HepG2 (cell line): ENCODE measurements around the gene AP1M1. TPM values are rescaled to one million over a fixed set of nuclear protein-coding genes. Genes with fewer than 3 reads are reported as not detected.

ENCODE experiments used
- ATAC-seq: fragments of 200-7000 bp; cut with Tn5 transposase; 3 replicates; pipeline ENCODE4 v1.9.1; 2020; ENCODE audit warnings: mild to moderate bottlenecking, moderate library complexity
- BruUV-seq: library from RNA; stranded (reverse); fragments of 400-500 nt; replicated peaks from 2 replicates; lab custom pipeline; 2021; lab: Mats Ljungman, UMichigan
- CTCF ChIA-PET: fragments of 300-600 bp; formaldehyde crosslinking; extraction: SDS; loops from one replicate; lab custom pipeline; 2021; ENCODE audit warnings: low total read pairs, inconsistent platforms, low intra/inter-chr PET ratio; lab: Yijun Ruan, JAX
- POLR2A ChIA-PET: fragments of 350-600 bp; sonication (Branson Sonifier 250); formaldehyde crosslinking; loops from one replicate; lab custom pipeline; 2020; ENCODE audit warnings: antibody characterized with exemption, inconsistent platforms; lab: Yijun Ruan, JAX
- DNase-seq: peaks from one replicate; pipeline ENCODE4 v3.0.0-alpha.2; 2015; ENCODE audit warnings: low spot score
- FAIRE-seq: peaks from 3 replicates; lab custom pipeline; 2011; peaks lifted over from hg19 to GRCh38; lab: Jason Lieb, UNC
- H2AFZ ChIP-seq: one replicate; pipeline ENCODE4 v1.6.1; 2011; ENCODE audit warnings: low read length, inconsistent platforms
- H3K27ac ChIP-seq: fragments of 300-600 bp; 3 replicates; pipeline ENCODE4 v1.8.0; 2011; ENCODE audit warnings: mixed run types, mild to moderate bottlenecking, mixed read lengths, low read length, inconsistent platforms; ENCODE audit not compliant: insufficient read depth; ENCODE audit errors: extremely low read length
- H3K27me3 ChIP-seq, 2 experiments: fragments of 200-600 bp in 1 of 2; 2 replicates in 1 of 2; 3 replicates in 1 of 2; pipeline versions ENCODE4 v1.6.0 to v1.8.0; 2011; ENCODE audit warnings: low read length in 2 of 2, mild to moderate bottlenecking in 2 of 2, moderate library complexity in 2 of 2, inconsistent platforms in 1 of 2; ENCODE audit not compliant: insufficient read depth in 2 of 2, control insufficient read depth in 1 of 2
- H3K36me3 ChIP-seq, 2 experiments: fragments of 200-600 bp in 1 of 2; replicated peaks in 1 of 2; 2 replicates in 1 of 2; 3 replicates in 1 of 2; pipeline versions ENCODE4 v1.5.1 to v1.8.0; 2011; ENCODE audit warnings: low read length in 2 of 2, inconsistent platforms in 1 of 2; ENCODE audit not compliant: insufficient read depth in 2 of 2, control insufficient read depth in 1 of 2
- H3K4me1 ChIP-seq: 2 replicates; pipeline ENCODE4 v1.5.1; 2012; ENCODE audit warnings: low read length, inconsistent platforms; ENCODE audit not compliant: insufficient read depth
- H3K4me2 ChIP-seq: 2 replicates; pipeline ENCODE4 v1.6.0; 2011; ENCODE audit warnings: low read depth, low read length, inconsistent platforms
- H3K4me3 ChIP-seq, 3 experiments: fragments of 200-600 bp in 1 of 3; sonication (generic), shearing (Covaris generic) in 1 of 3; replicated peaks in 1 of 3; 2 replicates each; pipeline ENCODE4 v1.5.1; 2011 to 2016; ENCODE audit warnings: low read length in 3 of 3, inconsistent platforms in 2 of 3, low read depth in 2 of 3, mild to moderate bottlenecking in 2 of 3, control low read depth in 1 of 3, mixed read lengths in 1 of 3; ENCODE audit not compliant: insufficient read depth in 1 of 3
- H3K79me2 ChIP-seq: one replicate; pipeline ENCODE4 v1.6.1; 2011; ENCODE audit warnings: low read length, inconsistent platforms; ENCODE audit not compliant: insufficient read depth
- H3K9ac ChIP-seq: 2 replicates; pipeline ENCODE4 v1.6.0; 2011; ENCODE audit warnings: mild to moderate bottlenecking, low read depth, low read length, inconsistent platforms; ENCODE audit not compliant: insufficient read depth
- H3K9me3 ChIP-seq: 2 replicates; pipeline ENCODE4 v1.5.1; 2012; ENCODE audit warnings: mild to moderate bottlenecking, low read length
- H4K20me1 ChIP-seq: 2 replicates; pipeline ENCODE4 v1.6.0; 2011; ENCODE audit warnings: inconsistent platforms, mild to moderate bottlenecking, low read length, moderate library complexity; ENCODE audit not compliant: insufficient read depth
- FOXK1 ChIP-seq: sonication (generic); formaldehyde crosslinking; IDR thresholded peaks from 2 replicates; pipeline ENCODE4 v1.4.0; 2020; ENCODE audit warnings: low read depth, missing genetic modification reagents, borderline replicate concordance
- GATA4 ChIP-seq: sonication (generic); IDR thresholded peaks from 2 replicates; pipeline ENCODE4 v1.6.1; 2016; ENCODE audit warnings: antibody characterized with exemption, low read depth, borderline replicate concordance
- GTF2F1 ChIP-seq: fragments of 150-350 bp; IDR thresholded peaks from 2 replicates; pipeline ENCODE4 v1.6.1; 2014; ENCODE audit warnings: low read length
- MIXL1 ChIP-seq: IDR thresholded peaks from 2 replicates; pipeline ENCODE4 v1.6.1; 2016
- MTF1 ChIP-seq: sonication (generic); formaldehyde crosslinking; IDR thresholded peaks from 2 replicates; pipeline ENCODE4 v1.5.0; 2020; ENCODE audit warnings: missing genetic modification reagents
- NR2C2 ChIP-seq: sonication (generic); formaldehyde crosslinking; IDR thresholded peaks from 2 replicates; pipeline ENCODE4 v1.4.0; 2020; ENCODE audit warnings: missing genetic modification reagents, mild to moderate bottlenecking, moderate library complexity, borderline replicate concordance
- U2AF1 ChIP-seq: fragments of 200-400 bp; formaldehyde crosslinking; optimal IDR thresholded peaks from 2 replicates; pipeline ENCODE3; 2017; ENCODE audit warnings: mild to moderate bottlenecking, low read depth, low read length
- ZFP36L2 ChIP-seq: sonication (generic); formaldehyde crosslinking; IDR thresholded peaks from 2 replicates; pipeline ENCODE4 v1.4.0; 2020; ENCODE audit warnings: missing genetic modification reagents
- ZNF121 ChIP-seq: sonication (generic); formaldehyde crosslinking; IDR thresholded peaks from 2 replicates; pipeline ENCODE4 v1.5.0; 2020; ENCODE audit warnings: mild to moderate bottlenecking, missing genetic modification reagents
- ZNF138 ChIP-seq: sonication (generic); formaldehyde crosslinking; IDR thresholded peaks from 2 replicates; pipeline ENCODE4 v1.5.0; 2020; ENCODE audit warnings: mild to moderate bottlenecking, low read depth, missing genetic modification reagents
- ZNF550 ChIP-seq: sonication (generic); formaldehyde crosslinking; IDR thresholded peaks from 2 replicates; pipeline ENCODE4 v1.4.0; 2020; ENCODE audit warnings: mild to moderate bottlenecking, missing genetic modification reagents, borderline replicate concordance
- ZNF577 ChIP-seq: sonication (generic); formaldehyde crosslinking; IDR thresholded peaks from 2 replicates; pipeline ENCODE4 v1.4.0; 2020; ENCODE audit warnings: mild to moderate bottlenecking, low read depth, missing genetic modification reagents, borderline replicate concordance
- WGBS: methylation state at CpG from one replicate; pipeline ENCODE4 v1.1.6; 2017; ENCODE audit warnings: low lambda C conversion rate; 5-methylcytosine and 5-hydroxymethylcytosine counted together
- in situ Hi-C: cut with HindIII; loops from 2 replicates; pipeline ENCODE4 v1.10.0; 2017; ENCODE audit warnings: low pct_unique_long_range_greater_than_20kb; ENCODE audit not compliant: extremely low pct_ligation_motif_present
- intact Hi-C: fragments of 100-400 bp; cut with micrococcal nuclease; formaldehyde crosslinking; loops from one replicate; pipeline ENCODE4 v1.10.0; 2022; ENCODE audit not compliant: unreplicated experiment
- polyA plus RNA-seq, 8 experiments: library from polyadenylated mRNA; depleted of rRNA in 3 of 8; stranded (reverse) in 7 of 8; unstranded in 1 of 8; fragments of >200 nt; fragmentation: Illumina TruSeq in 4 of 8; extraction: Trizol in 4 of 8; gene quantifications; 2 replicates each; pipeline versions ENCODE4 v1.2.1 to v1.2.3, GENCODE V29; 2011 to 2016; ENCODE audit warnings: low read depth in 4 of 8, missing spikeins in 1 of 8, mixed read lengths in 1 of 8; ENCODE audit not compliant: insufficient read depth in 1 of 8
- total RNA-seq, 5 experiments: library from RNA; depleted of rRNA; stranded (reverse); fragments of >200 nt; fragmentation: Illumina TruSeq; extraction: Trizol; gene quantifications; 2 replicates each; pipeline ENCODE4 v1.2.3, GENCODE V29; 2016; ENCODE audit warnings: low read depth in 1 of 5
- TF ChIP-seq, protein P1 (sequence below): sonication (generic); formaldehyde crosslinking; IDR thresholded peaks from 2 replicates; pipeline ENCODE4 v1.4.0; 2020; ENCODE audit warnings: mild to moderate bottlenecking, missing genetic modification reagents
- TF ChIP-seq, protein P2 (sequence below): sonication (generic); formaldehyde crosslinking; IDR thresholded peaks from 2 replicates; pipeline ENCODE4 v1.4.0; 2020; ENCODE audit warnings: mild to moderate bottlenecking, missing genetic modification reagents, borderline replicate concordance

The AP1M1 gene
- total and polyA plus RNA-seq, 2 of the 13 experiments (the other 11 are each of a cell fraction or from before 2014, with no cell fraction given), result 34.4 to 46.1 TPM

DNA sequence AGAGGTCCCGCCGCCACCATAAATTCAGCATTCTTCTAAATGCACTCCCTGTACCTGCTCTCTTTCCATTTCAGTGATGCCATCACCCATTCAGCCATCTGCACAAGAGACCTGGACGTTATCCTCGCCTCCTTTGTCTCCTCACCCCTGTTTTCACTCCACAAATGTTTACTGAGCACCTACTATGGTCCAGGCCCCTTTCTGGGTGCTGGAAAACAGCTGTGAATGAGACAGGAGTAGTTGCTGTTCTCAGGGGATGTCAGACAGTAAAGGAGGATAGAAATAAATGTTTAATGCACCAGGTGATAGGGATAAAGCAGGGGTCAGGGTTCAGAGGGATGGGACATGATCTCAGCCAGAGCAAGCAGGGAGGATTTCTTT lies 3.3 kb downstream of the AP1M1 start:
- intact Hi-C loops (no loop called here), in situ Hi-C loops (no loop called here)
- FAIRE-seq (no peak), ATAC-seq (no peak), DNase-seq (no peak)
- Histone ChIP-seq H3K4me1 (peaks cover 63% of the 10 kb centered on the region), H3K4me2 (peak overlapping the region; percentile 98; the same call in 1 of the 2 replicates), H3K4me3 (no peak overlapping the region), H4K20me1 (no peaks in the 10 kb centered on the region), H3K79me2 (peaks cover 23% of the 10 kb centered on the region), H3K9ac (0 out of 2 replicates have a peak overlapping the region, but pooled peaks have one; percentile 42), H3K36me3 (peaks cover 15 to 25% of the 10 kb centered on the region in 2 experiments; a peak in 4 of 5 replicates), H3K27me3 (no peaks in the 10 kb centered on the region; a peak in 1 of 5 replicates), H2AFZ (no peak overlapping the region), H3K9me3 (no peaks in the 10 kb centered on the region), H3K27ac (peak overlapping the region; percentile 82)
- CTCF ChIA-PET, result no interaction called here
- POLR2A ChIA-PET, result interaction anchor here (2.8 kb wide), 1 partner anchor 15 kb away, joined by 20 read pairs; the partner anchor contains the start of gene FAM32A
- WGBS, result 92% methylated on average over 4 of the region's 4 CpGs
- TF ChIP-seq, protein P1, sequence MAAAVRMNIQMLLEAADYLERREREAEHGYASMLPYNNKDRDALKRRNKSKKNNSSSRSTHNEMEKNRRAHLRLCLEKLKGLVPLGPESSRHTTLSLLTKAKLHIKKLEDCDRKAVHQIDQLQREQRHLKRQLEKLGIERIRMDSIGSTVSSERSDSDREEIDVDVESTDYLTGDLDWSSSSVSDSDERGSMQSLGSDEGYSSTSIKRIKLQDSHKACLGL (CRISPR knock-in tag), result no peak
- TF ChIP-seq ZFP36L2 (no peak), MIXL1 (CRISPR knock-in tag) (no peak), ZNF550 (CRISPR knock-in tag) (no peak), FOXK1 (CRISPR knock-in tag) (no peak), ZNF577 (CRISPR knock-in tag) (no peak), ZNF138 (CRISPR knock-in tag) (no peak), MTF1 (CRISPR knock-in tag) (no peak), GATA4 (no peak), GTF2F1 (no peak), ZNF121 (CRISPR knock-in tag) (no peak), U2AF1 (no peak), NR2C2 (CRISPR knock-in tag) (no peak)
- TF ChIP-seq, protein P2, sequence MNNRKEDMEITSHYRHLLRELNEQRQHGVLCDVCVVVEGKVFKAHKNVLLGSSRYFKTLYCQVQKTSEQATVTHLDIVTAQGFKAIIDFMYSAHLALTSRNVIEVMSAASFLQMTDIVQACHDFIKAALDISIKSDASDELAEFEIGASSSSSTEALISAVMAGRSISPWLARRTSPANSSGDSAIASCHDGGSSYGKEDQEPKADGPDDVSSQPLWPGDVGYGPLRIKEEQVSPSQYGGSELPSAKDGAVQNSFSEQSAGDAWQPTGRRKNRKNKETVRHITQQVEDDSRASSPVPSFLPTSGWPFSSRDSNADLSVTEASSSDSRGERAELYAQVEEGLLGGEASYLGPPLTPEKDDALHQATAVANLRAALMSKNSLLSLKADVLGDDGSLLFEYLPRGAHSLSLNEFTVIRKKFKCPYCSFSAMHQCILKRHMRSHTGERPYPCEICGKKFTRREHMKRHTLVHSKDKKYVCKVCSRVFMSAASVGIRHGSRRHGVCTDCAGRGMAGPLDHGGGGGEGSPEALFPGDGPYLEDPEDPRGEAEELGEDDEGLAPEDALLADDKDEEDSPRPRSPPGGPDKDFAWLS (CRISPR knock-in tag), result no peak
- no TSS peak for BruUV-seq
